Stimulated activated CD4-positive, alpha-beta T cell treated with anti-CD3 and anti-CD28 coated beads, TNF-alpha, amount 100 ng/mL, for 48 hours (primary cell): Measurements from ENCODE around the gene UBE2J2.
"Not testable (repeated sequence)": the region's sequence is repeated elsewhere in the genome, so short reads cannot be mapped to it uniquely, and the experiment has no call there.

Experiments used
- DNase-seq, 3 donors: peaks; one replicate each; pipeline ENCODE4 v3.0.0-alpha.2; 2020; ENCODE audit warnings: low read depth in 3 of 3

UBE2J2 gene

DNA sequence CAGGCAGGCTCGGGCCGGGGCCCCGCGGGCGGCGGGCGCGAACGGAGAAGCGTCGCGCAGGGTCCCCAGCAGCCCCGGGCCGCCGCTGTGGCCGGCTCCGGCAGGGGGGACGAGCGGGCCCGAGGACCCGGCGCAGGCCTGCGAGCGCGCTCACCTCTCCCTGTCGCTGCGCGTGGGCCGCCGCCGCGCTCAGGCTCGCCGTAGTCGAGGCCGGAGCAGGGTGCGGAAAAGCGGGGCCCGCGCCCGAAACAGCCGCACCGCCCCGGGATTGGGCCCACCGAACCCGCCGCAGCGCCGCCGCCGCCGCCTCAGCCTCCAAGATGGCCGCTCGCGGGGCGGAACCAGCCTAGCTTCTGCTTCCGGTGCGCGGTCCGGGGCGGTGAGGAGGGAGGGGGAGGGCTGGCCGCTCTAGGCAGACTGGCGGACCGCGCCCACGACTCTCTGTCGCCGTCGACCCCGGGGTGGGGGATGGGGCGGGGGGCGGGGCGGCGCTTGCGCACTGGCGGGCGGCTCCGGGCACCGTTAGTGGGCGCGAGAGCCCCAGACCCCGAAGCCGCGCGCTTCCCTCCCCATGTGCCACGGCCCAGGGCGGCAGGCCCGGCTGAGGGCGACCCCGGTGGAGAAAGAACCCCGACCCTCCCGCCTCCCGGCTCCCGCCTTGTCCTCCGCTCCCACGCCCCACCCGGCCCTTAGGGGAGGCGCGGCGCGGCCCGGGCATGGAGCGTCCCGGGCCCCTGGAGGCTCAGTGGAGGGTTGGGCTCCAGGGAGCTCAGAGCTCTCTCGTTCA, at the start of gene UBE2J2:
Gene UBE2J2, minus strand, starts transcription at position 343 of the 787 bp plus-strand sequence. CDS start 5,862 bp downstream, outside the sequence.
- peak; percentile 90 to 95 (median 92) for DNase-seq

DNA sequence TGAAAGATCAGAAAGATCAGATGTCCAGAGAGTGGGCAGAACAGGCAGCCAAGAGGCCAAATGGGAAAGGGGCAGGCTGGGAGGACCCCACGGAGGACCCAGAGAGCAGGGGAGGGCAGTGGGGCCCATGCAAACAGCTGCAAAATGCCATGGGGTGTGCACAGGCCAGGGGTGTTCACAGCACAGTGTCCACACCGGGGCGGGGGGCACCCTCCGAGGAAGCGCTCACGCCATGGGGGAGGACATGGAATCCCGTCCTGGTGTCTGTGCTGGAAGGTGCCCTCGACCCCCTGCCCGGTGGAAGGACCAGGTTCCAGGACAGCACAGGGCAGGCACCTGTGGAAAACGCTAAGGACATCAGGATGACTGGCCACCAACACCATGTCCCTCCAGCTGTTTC, 49.3 kb upstream of the UBE2J2 start:
- no peak for DNase-seq

DNA sequence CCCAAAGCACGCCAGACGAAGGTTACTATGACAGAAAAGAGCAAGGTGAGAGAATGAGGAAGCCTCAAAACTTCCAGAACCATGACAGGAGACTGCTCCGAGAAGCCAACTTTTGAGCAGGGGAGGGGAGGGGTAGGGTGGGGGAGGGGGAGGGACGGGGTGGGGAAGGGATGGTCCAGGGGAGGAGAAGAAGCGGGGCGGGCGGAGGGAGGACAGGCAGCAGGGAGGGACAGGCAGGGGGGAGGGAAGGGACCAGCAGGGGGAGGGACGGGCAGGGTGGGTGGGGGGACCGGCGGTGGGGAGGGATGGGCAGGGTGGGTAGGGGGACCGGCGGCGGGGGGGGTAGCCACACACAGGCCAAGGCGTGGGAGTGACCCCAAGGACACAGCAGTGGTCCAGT, 48.8 kb upstream of the UBE2J2 start:
- DNase-seq, result no peak

DNA sequence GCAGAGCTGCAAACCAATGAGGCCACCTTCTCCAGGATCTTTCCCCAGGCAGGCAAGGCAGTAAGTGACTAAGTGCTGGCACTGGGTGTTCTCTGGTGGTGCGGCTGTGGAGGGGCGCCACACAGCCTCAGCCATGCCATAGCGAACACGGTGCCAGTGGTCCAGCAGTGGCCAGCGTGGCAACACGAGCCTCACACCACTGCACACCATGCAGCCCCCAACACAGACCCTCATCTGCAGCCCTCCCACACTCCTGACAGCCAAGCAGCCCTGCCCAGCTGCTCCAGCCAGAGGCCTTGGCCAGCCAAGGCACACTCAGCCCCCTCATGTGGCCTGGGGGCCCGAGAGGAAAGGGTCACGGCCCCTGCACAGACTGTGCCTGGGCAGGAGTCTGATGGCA, 47.8 kb upstream of the UBE2J2 start:
- no peak for DNase-seq

DNA sequence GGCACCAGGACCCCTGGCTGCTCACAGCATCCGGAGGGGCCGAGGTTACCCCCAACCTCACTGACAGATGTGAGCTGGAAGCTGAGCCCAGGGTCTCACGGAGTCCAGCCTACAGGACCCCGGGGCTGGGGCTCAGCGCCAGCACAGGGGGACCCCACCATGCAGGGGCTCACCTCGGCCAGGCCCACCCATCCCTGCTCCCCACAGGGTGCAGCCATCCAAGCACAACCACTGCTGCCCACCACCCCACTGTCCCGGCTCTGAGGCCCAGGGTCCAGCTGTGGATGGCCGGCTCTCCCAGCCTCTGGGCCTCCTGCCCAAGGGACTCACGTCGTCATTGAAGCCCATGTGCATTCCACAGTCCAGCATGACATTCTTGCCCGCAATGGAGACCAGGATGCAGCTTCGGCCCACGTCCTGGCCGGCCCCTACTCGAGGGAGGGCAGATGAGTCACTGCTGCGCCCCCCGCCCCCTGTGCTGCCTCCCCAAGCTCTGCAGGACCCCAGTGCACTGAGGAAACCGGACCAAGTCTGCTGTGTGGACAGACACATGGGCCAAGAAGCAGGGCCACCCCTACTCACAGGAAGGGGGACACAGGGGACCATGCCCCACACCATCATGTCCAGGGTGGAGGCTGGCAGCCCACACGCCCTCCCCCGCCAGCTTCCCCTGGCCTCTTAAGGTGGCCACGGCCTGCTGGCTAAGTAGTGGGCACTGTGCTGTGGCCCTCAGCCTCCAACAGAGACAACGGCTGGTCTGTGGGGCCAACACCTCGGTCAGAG, 47.2 kb upstream of the UBE2J2 start:
- no peak for DNase-seq

DNA sequence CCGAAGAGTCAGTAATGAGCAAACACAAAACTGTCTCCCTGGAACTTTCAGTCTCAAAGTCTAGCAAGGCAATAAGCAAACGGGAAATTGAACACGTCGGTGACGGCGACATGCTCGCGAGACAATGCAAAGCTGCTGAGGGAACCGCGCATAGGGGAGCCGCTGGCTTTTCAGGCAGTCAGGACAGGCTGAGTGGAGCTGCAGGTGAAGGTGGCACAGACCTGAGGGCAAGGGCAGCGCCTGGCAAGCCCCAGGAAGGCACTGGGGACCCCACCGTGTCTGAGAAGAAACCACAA, 45.9 kb upstream of the UBE2J2 start:
- no peak for DNase-seq

DNA sequence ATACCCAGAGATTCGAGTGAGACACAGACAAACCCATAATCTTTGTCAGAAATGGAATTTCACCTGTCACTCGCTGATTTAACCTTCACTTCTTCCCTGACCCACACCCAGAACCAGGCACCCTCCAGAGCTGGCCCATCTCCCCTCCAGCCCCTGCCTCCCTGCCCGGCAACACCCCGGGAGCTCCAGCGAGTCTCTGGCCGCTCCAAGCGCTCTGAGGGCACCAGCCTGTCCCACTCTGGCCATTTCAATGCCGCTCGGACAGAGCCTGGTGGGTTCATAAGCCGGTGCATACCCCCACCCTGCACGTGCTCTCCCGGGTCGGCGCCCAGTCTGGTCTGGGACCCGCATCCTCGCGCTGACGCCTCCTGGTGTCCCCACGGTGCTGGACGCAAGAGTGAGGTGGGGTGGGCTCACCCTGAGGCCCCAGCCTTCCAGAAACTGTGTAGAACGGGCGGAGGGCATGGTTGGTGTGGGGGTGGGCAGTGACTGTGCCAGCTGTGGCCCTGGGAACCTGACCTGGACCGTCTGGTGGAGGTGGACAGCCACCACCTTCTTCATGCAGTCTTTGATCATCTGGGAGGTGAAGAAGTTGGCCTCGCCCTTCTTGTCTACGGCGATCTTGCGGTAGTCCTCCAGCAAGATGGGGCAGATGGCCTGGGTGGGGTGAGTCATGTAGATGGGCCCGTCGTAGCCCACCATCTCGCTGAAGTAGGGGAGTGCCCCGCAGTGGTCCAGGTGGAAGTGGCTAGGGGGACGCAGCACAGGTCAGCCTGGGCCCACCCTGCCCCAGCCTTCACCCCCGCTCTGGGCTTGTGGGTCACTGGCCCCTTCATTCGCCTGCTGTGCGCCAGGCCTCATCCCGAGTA, 45.4 kb upstream of the UBE2J2 start:
- DNase-seq, result no peak

DNA sequence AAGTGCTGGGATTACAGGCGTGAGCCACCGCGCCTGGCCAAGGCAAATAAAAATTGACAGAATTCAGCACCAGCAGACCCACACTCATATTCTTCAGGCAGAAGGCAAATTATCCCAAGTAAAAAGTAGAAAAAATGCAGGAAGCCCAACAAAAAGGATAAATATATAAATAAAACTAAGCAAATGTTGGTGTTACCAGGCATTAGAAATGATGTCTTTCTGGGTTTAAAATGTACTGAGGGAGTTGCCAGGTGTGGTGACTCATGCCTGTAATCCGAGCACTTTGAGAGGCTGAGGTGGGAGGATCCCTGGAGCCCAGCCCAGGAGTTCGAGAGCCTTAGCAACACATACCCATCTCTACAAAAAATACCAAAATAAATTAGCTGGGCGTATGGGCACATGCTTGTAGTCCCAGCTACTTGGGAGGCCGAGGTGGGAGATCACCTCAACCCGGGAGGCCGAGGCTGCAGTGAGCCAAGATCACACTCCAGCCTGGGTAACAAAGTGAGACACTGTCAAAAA, 44.5 kb upstream of the UBE2J2 start:
- no peak for DNase-seq

DNA sequence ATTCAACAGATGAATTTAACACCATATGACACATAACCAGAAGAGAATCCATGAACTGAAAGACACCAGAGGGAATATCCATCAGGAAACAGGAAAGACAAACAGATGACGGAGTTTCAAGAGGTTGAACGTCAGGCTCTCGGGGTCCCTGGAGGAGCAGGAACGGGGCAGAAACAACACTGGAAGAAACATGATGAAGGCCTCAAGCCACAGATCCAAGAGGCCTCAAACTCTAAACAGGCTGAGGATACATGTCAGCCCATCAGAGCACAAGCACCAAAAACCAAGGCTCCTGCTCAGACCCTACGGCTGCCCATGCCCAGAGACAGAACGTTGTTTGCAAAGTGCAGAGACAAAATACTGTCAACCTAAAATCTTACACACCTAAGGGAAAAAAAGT, 43.8 kb upstream of the UBE2J2 start:
- DNase-seq, result no peak

DNA sequence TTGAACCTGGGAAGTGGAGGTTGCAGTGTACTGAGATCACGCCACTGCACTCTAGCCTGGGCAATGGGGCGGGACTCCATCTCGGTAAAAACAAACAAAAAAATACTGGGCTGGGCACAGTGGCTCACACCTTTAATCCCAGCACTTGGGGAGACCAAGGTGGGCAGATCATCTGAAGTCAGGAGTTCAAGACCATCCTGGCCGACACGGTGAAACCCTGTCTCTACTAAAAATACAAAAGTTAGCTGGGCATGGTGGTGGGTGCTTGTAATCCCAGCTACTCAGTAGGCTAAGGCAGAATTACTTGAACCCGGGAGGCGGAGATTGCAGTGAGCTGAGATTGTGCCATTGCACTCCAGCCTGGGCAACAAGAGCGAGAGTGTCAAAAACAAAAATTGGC, 42.5 kb upstream of the UBE2J2 start:
- not testable (repeated sequence) for DNase-seq

DNA sequence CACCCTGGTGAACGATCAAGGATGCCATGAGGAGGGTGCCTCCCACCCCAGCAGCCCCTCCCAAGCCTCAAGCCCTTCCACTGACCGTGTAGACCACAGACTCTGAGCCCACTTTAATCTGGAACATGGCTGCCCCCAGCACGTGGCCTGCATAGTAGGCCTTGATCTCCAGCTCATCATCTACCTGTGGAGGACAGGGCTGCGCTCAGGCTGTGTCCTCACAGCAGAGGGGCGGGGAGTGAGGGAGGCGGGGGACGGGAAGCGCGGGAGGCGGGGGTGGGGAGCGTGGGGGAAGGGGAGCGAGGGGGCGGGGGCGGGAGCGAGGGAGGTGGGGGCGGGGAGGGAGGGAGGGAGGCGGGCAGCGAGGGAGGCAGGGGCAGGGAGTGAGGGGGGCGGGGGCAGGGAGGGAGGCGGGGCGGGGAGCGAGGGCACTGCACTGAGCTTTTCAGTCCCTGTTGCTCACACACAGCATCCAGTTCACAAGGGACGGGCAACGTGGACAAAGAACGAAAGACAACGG, 41.8 kb upstream of the UBE2J2 start:
- DNase-seq, result no peak

DNA sequence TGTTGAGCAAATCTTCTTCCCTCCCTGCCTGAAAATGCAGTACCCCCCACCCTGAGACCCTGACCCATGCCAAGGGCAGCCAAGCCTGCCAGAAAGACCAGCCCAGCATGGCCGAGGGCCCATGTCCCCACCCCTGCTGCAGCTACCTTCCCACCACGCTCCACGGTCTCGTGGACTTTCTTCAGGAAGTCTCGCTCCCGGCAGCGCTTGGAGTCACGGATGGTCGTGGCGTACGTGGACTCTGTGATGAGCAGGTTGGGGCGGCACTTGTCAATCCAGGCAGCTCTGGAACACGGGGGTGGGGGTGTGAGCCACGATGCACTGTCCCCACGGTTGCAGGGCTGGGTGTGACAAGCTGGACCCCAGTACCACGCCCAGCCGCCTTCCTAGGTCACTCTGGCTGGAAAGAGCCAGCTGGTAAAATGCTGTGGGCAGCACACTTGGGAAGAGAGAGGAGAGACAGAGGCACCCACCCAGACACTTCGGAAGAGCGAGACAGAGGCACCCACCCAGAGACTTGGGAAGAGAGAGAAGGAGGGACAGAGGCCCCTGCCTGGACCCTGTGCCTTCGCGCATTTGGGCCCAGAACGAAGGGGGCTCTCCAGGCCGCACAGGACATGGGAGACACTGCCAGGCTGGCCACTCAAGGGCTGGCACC, 41.2 kb upstream of the UBE2J2 start:
- DNase-seq, result no peak

DNA sequence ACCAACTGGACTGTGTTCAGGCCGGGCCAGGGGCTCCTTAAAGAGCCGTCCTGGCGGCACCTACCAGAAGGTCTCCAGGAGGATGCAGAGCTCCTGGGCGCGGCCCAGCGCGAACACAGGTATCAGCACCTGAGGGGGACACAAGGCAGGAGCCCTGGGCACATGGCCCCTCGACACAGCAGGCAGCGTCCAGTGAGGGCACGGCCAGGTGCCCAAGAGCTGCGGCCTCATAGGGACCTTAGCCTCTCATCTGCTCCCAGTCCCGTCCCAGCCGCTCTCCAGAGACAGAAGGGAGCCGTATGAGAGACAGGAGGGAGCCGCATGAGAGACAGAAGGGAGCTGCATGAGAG, 40.6 kb upstream of the UBE2J2 start:
- no peak for DNase-seq

DNA sequence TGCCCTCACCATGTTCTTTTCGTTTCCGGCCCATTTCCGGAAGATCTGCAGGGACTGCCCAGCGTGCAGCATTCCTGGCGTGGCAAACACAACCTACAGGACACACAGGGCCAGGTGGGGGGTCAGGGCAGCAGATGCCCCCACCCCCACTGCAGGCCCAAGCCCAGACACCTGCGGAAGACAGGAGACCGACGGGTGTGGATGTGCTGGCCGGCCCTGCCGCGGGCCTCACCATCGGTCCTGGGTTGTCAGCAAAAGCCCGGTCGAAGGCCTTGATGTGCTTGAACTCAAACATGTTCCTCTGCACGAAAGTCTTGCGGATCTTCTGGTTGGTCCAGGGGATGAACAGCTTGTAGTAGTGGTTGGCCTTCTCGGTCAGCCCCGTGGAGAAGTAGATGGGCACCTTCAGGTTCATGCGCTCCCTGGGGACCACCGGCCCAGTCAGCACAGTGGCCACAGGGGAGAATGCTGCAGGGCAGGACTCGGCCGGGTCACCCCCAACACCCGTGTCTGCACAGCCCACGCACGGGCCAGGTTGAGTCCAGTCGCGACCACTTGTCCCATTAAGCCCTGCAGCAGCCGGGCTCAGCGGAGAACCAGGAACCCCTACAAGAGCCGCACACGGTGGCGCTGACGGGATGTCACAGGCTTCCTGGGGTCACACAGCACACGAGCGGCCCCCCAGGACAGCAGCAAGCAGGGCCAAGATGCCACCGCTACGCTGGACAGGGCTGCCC, 40.0 kb upstream of the UBE2J2 start:
- no peak for DNase-seq

DNA sequence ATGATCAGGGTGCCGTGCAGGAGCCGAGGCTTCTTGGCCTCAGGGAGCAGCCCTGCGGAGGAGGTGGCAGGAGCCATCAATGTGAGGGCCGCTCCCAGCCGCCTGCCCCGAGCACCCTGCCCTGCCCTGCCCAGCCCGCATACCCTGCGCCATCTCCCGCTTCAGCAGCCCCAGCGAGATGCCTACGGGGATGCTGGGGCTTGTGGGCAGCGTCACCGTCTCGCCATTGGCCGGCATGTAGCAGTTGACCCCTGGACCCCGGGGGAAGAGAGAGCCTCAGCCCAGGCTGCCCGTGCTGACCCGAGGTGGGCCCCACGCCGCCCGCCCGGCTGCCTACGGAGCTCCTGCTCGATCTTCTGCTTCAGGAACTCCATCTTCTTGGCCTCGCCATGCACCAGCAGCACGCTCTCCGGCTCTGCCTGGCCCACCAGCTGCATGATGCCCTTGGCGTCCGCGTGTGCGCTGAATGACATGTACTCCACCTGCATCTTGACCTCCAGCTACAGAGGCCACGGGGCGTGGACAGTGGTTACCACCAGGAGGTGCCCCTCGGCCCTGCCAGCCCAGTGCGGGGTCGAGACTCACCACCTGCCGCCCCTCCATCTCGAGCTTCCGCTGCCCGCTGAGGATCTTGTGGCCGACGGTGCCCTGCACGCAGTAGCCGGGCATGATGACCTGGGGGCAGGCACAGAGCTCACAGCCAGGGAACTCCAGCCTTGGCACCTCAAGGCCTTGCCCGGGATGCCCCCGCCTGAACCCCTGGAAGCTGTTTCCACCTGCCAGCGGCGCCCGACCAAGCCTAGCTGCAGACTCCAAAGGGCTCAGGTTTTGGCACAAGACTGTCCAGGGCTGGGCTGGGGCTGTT, 39.0 kb upstream of the UBE2J2 start:
- no peak for DNase-seq

DNA sequence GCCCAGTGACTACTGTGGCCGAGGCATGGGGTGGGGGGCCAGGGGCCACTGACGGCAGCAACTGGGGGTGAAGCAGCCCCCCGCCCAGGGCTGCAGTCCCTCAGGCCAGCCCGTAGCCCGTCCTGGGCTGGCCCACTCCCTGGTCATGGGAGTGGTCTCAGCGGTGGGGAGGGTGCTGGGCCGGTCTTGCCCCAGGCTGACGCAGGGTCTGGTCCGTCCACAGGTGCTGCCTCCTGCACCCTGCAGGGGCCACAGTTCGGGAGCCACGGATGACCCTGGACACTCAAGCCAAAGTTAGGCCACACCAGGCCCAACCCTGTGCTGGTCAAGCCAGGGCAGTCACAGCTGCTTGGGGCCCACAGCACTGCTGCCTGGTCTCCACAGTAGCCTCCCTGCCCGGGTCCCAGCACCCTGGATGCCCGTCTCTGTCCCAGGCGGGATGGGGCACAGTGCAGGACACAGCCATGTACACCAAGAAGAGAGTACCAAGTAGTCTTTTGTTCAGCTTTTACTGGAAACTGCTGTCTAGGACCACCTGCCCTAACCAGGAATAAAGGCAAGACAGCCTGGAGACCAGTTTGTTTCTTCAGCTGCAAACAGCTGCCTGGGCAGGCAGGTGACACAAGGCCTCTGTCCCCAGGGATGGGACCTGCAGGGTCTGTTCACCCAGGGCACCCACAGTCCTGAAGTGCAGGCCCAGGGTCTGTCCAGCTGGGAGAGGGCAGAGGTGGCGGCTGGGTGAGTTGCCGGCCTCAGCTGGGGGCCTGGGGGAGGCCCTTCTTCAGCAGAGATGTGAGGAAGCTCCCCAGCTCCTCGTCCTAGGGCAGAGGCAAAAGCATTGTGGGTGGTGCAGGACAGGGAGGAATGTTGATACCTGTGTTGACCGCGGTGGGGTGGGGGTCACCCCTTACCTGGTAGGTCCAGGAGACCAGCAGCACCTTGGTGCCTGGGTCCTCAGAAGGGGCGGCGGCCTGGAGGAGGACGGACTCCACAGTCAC, 37.8 kb upstream of the UBE2J2 start:
- DNase-seq, result no peak

DNA sequence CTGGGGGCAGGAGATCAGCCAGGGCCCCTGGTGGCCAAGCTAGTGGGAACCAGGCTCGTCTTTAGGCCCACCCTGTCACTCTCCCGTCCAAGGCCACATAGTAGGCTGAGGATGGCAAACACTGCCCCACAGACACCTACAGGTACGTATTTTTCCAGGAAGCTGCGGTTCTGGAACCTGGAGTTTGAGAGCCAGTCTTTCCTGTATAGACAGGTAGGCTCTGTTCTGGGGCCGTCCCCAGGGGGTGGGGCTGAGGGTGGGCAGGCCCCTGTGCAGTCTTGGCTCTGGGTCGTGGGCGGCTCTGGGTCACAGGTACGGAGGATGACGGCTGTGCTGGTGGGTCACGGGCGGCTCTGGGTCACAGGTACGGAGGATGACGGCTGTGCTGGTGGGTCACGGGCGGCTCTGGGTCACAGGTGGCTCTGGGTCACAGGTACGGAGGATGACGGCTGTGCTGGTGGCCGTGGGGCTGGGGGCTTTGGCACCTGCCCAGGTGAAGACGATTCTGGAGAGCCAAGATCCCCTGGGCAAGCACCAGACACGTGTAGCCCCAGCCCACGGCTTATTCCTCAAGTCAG, 36.9 kb upstream of the UBE2J2 start:
- DNase-seq, result no peak

DNA sequence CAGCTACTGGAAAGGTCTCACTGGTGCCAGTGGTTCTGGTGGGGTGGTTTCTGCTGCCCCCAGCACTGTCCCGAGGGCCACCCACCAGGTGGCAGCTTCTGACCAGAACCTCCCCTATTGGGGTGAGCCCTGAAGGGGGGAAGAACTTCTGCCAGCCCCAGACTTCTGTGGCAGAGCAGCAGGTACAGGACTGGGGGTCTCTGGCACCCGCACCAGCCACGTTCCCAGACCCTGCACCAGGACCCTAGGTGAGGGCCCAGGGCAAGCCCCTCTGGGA, 36.4 kb upstream of the UBE2J2 start:
- DNase-seq, result no peak
